Cardiac muscle cell (in vitro differentiated cells and primary cell): Measurements from ENCODE around the gene CNOT4. TPM values are rescaled to one million over a fixed set of nuclear protein-coding genes. Genes with fewer than 3 reads are reported as not detected.
"Not testable (repeated sequence)": the region's sequence is repeated elsewhere in the genome, so short reads cannot be mapped to it uniquely, and the experiment has no call there.

Experiments used
- DNase-seq, 2 donors: peaks; one replicate each; pipeline versions ENCODE4 v3.0.0 to v3.0.0-alpha.2; 2010 to 2017; ENCODE audit warnings: low read depth in 1 of 2, low spot score in 1 of 2
- H3K27ac ChIP-seq: fragments of 200-600 bp; sonication (generic); 2 replicates; pipeline ENCODE4 v1.5.1; 2016
- H3K27me3 ChIP-seq: fragments of 200-600 bp; sonication (generic); 2 replicates; pipeline ENCODE4 v1.6.0; 2016; ENCODE audit warnings: control low read depth
- H3K36me3 ChIP-seq: fragments of 200-600 bp; sonication (generic); 2 replicates; pipeline ENCODE4 v1.5.1; 2016; ENCODE audit warnings: control low read depth
- H3K4me1 ChIP-seq: fragments of 200-600 bp; sonication (generic); 2 replicates; pipeline ENCODE4 v1.8.1; 2017; ENCODE audit warnings: low read depth, mild to moderate bottlenecking, mixed run types
- H3K4me3 ChIP-seq: fragments of 200-600 bp; sonication (generic); 2 replicates; pipeline ENCODE4 v1.5.1; 2016; ENCODE audit warnings: mild to moderate bottlenecking
- H3K9me3 ChIP-seq: fragments of 200-600 bp; sonication (generic); 2 replicates; pipeline ENCODE4 v1.5.1; 2017; ENCODE audit warnings: low read depth, mild to moderate bottlenecking, control low read depth
- polyA plus RNA-seq: library from polyadenylated mRNA; unstranded; fragments of >200 nt; fragmentation: Nextera tagmentation; extraction: Ambion mirVana; gene quantifications from 2 replicates; pipeline ENCODE4 v1.2.1, GENCODE V29; 2016
- total RNA-seq: library from RNA; depleted of rRNA; stranded (reverse); fragments of >200 nt; gene quantifications from 2 replicates; pipeline ENCODE4 v1.2.3, GENCODE V29; 2016
- TF ChIP-seq, protein P1 (sequence below): IDR thresholded peaks from 2 replicates; pipeline ENCODE4 v1.5.1; 2012; ENCODE audit warnings: low read depth, mild to moderate bottlenecking, low read length

The CNOT4 gene
- total and polyA plus RNA-seq, 2 experiments from 2014 or later = 14.5 to 23.6 TPM

- Histone ChIP-seq H3K4me3 (no peak overlapping the region), H3K9me3 (no peaks in the 10 kb centered on the region), H3K27ac (no peak overlapping the region), H3K36me3 (no peaks in the 10 kb centered on the region), H3K27me3 (no peaks in the 10 kb centered on the region), H3K4me1 (no peaks in the 10 kb centered on the region)
- TF ChIP-seq, protein P1, sequence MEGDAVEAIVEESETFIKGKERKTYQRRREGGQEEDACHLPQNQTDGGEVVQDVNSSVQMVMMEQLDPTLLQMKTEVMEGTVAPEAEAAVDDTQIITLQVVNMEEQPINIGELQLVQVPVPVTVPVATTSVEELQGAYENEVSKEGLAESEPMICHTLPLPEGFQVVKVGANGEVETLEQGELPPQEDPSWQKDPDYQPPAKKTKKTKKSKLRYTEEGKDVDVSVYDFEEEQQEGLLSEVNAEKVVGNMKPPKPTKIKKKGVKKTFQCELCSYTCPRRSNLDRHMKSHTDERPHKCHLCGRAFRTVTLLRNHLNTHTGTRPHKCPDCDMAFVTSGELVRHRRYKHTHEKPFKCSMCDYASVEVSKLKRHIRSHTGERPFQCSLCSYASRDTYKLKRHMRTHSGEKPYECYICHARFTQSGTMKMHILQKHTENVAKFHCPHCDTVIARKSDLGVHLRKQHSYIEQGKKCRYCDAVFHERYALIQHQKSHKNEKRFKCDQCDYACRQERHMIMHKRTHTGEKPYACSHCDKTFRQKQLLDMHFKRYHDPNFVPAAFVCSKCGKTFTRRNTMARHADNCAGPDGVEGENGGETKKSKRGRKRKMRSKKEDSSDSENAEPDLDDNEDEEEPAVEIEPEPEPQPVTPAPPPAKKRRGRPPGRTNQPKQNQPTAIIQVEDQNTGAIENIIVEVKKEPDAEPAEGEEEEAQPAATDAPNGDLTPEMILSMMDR = no peak
- peak in 1 of 2 donors; percentile 89 for DNase-seq
These were observed 188.3 kb downstream of the CNOT4 start for GRCh38 chr7:135321556-135321955.

DNA sequence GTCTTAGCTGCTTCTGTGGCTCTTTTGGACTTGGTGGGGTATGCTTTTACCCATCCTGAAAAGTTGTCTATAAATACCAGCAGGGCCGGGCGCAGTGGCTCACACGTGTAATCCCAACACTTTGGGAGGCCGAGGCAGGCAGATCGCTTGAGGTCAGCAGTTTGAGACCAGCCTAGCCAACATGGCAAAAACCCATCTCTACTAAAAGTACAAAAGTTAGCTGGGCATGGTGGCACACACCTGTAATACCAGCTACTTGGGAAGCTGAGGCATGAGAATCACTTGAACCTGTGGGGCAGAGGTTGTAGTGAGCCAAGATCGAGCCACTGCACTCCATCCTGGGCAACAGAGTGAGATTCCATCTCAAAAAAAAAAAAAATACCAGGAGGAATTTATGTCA lies 188.9 kb downstream of the CNOT4 start:
- H3K27ac ChIP-seq, H3K9me3 ChIP-seq, H3K4me3 ChIP-seq, H3K36me3 ChIP-seq, H3K27me3 ChIP-seq, H3K4me1 ChIP-seq, DNase-seq: not testable (repeated sequence)

GRCh38 chr7:135320268-135320667 lies 189.6 kb downstream of the CNOT4 start:
- Histone ChIP-seq H3K9me3 (no peaks in the 10 kb centered on the region), H3K27ac (no peak overlapping the region), H3K4me3 (no peak overlapping the region), H3K4me1 (no peaks in the 10 kb centered on the region), H3K27me3 (no peaks in the 10 kb centered on the region), H3K36me3 (no peaks in the 10 kb centered on the region)
- TF ChIP-seq, protein P1 = no peak
- DNase-seq = peak; percentile 49 to 93

- no peak overlapping the region for H3K27ac ChIP-seq
- H3K9me3 ChIP-seq = no peaks in the 10 kb centered on the region
- TF ChIP-seq, protein P1 = no peak
- H3K27me3 ChIP-seq = no peaks in the 10 kb centered on the region
- DNase-seq = peak in 1 of 2 donors; percentile 50
- H3K4me1 ChIP-seq = no peaks in the 10 kb centered on the region
- no peak overlapping the region for H3K4me3 ChIP-seq
- H3K36me3 ChIP-seq = no peaks in the 10 kb centered on the region
These were observed 192.1 kb downstream of the CNOT4 start for GRCh38 chr7:135317676-135318325.

- TF ChIP-seq, protein P1 = no peak
- DNase-seq = peak in 1 of 2 donors; percentile 34
- Histone ChIP-seq H3K27ac (no peak overlapping the region), H3K4me3 (no peak overlapping the region), H3K9me3 (no peaks in the 10 kb centered on the region), H3K36me3 (no peaks in the 10 kb centered on the region), H3K4me1 (no peaks in the 10 kb centered on the region), H3K27me3 (no peaks in the 10 kb centered on the region)
These were observed 193.1 kb downstream of the CNOT4 start for GRCh38 chr7:135316648-135317313.

GRCh38 chr7:135313971-135314370 lies 195.9 kb downstream of the CNOT4 start:
- TF ChIP-seq, protein P1 = no peak
- no peak for DNase-seq
- no peaks in the 10 kb centered on the region for H3K27me3 ChIP-seq

More at GRCh38 chr7:135313971-135314370, 195.9 kb downstream of the CNOT4 start:
- no peaks in the 10 kb centered on the region for H3K9me3 ChIP-seq
- H3K4me1 ChIP-seq = no peaks in the 10 kb centered on the region
- H3K36me3 ChIP-seq = no peaks in the 10 kb centered on the region
- H3K27ac ChIP-seq = no peak overlapping the region
- H3K4me3 ChIP-seq = no peak overlapping the region
